H9 (cell line): ENCODE measurements around the gene LRRC39. TPM values are rescaled to one million over a fixed set of nuclear protein-coding genes. Genes with fewer than 3 reads are reported as not detected.

Experiments
- DNase-seq: peaks from one replicate; pipeline ENCODE4 v3.0.0-alpha.2; 2017
- H2AFZ ChIP-seq: one replicate; pipeline ENCODE4 v1.6.1; 2013; ENCODE audit warnings: mild to moderate bottlenecking, low read length, control low read depth, moderate library complexity
- H2AK5ac ChIP-seq: 2 replicates; pipeline ENCODE4 v1.6.1; 2013; ENCODE audit warnings: low read length, control low read depth, mixed read lengths; ENCODE audit not compliant: insufficient read length
- H2BK120ac ChIP-seq: one replicate; pipeline ENCODE4 v1.6.1; 2013; ENCODE audit warnings: low read depth, mild to moderate bottlenecking, low read length, control low read depth, inconsistent platforms; ENCODE audit not compliant: poor library complexity, severe bottlenecking
- H2BK12ac ChIP-seq: 2 replicates; pipeline ENCODE4 v1.6.1; 2013; ENCODE audit warnings: low read length, control low read depth, mixed read lengths, low read depth; ENCODE audit not compliant: insufficient read length
- H2BK15ac ChIP-seq: 2 replicates; pipeline ENCODE4 v1.6.1; 2013; ENCODE audit warnings: low read depth, low read length, control low read depth
- H2BK20ac ChIP-seq: one replicate; pipeline ENCODE4 v1.6.1; 2013; ENCODE audit warnings: low read depth, mild to moderate bottlenecking, low read length, control low read depth, inconsistent platforms; ENCODE audit not compliant: poor library complexity, severe bottlenecking
- H2BK5ac ChIP-seq: 2 replicates; pipeline ENCODE4 v1.6.1; 2013; ENCODE audit warnings: low read length, control low read depth, mixed read lengths; ENCODE audit not compliant: insufficient read length
- H3K14ac ChIP-seq: 2 replicates; pipeline ENCODE4 v1.6.1; 2013; ENCODE audit warnings: low read length, control low read depth; ENCODE audit not compliant: insufficient read depth
- H3K18ac ChIP-seq: 2 replicates; pipeline ENCODE4 v1.6.1; 2013; ENCODE audit warnings: low read depth, mild to moderate bottlenecking, mixed read lengths, low read length, control low read depth; ENCODE audit not compliant: insufficient read length
- H3K23ac ChIP-seq: 2 replicates; pipeline ENCODE4 v1.6.1; 2013; ENCODE audit warnings: low read length, control low read depth, mixed read lengths, low read depth; ENCODE audit not compliant: insufficient read length
- H3K23me2 ChIP-seq: 2 replicates; pipeline ENCODE4 v1.6.1; 2013; ENCODE audit warnings: low read depth, mild to moderate bottlenecking, mixed read lengths, low read length, control low read depth; ENCODE audit not compliant: insufficient read length, poor library complexity, severe bottlenecking
- H3K27ac ChIP-seq: 2 replicates; pipeline ENCODE4 v1.5.1; 2013; ENCODE audit warnings: low read length, control low read depth, mixed read lengths, low read depth; ENCODE audit not compliant: insufficient read length
- H3K27me3 ChIP-seq: 2 replicates; pipeline ENCODE4 v1.6.1; 2013; ENCODE audit warnings: low read length, control low read depth, inconsistent platforms; ENCODE audit not compliant: insufficient read depth
- H3K4ac ChIP-seq: 2 replicates; pipeline ENCODE4 v1.6.1; 2013; ENCODE audit warnings: low read depth, mild to moderate bottlenecking, control low read depth, inconsistent platforms, low read length, moderate library complexity
- H3K4me1 ChIP-seq: 2 replicates; pipeline ENCODE4 v1.6.1; 2013; ENCODE audit warnings: low read length, control low read depth, inconsistent platforms; ENCODE audit not compliant: insufficient read depth
- H3K4me2 ChIP-seq: 2 replicates; pipeline ENCODE4 v1.6.1; 2013; ENCODE audit warnings: low read length, control low read depth, mixed read lengths; ENCODE audit not compliant: insufficient read length, insufficient read depth
- H3K56ac ChIP-seq: 2 replicates; pipeline ENCODE4 v1.6.1; 2013; ENCODE audit warnings: low read depth, mild to moderate bottlenecking, mixed read lengths, low read length, control low read depth; ENCODE audit not compliant: insufficient read length
- H3K79me1 ChIP-seq: 2 replicates; pipeline ENCODE4 v1.6.1; 2013; ENCODE audit warnings: low read depth, mild to moderate bottlenecking, moderate library complexity, low read length, control low read depth, inconsistent platforms; ENCODE audit not compliant: insufficient read depth, poor library complexity, severe bottlenecking
- H3K79me2 ChIP-seq: 2 replicates; pipeline ENCODE4 v1.6.1; 2013; ENCODE audit warnings: low read length, control low read depth, inconsistent platforms; ENCODE audit not compliant: insufficient read depth
- H3K9ac ChIP-seq: 2 replicates; pipeline ENCODE4 v1.6.1; 2013; ENCODE audit warnings: low read length, control low read depth, mixed read lengths; ENCODE audit not compliant: insufficient read length; ENCODE audit errors: extremely low read depth
- H3K9me3 ChIP-seq: one replicate; pipeline ENCODE4 v1.6.1; 2013; ENCODE audit warnings: low read depth, low read length, inconsistent platforms; ENCODE audit not compliant: control insufficient read depth
- H3T11ph ChIP-seq: one replicate; pipeline ENCODE4 v1.6.1; 2013; ENCODE audit warnings: mild to moderate bottlenecking, low read length, control low read depth, inconsistent platforms
- H4K20me1 ChIP-seq: one replicate; pipeline ENCODE4 v1.6.1; 2013; ENCODE audit not compliant: control insufficient read depth, insufficient read length, insufficient read depth
- H4K5ac ChIP-seq: 2 replicates; pipeline ENCODE4 v1.6.1; 2013; ENCODE audit warnings: low read depth, mild to moderate bottlenecking, mixed read lengths, low read length, control low read depth; ENCODE audit not compliant: insufficient read length
- H4K8ac ChIP-seq: replicated peaks from 2 replicates; pipeline ENCODE4 v1.6.1; 2013; ENCODE audit warnings: low read length, control low read depth, mixed read lengths, low read depth; ENCODE audit not compliant: insufficient read length
- H4K91ac ChIP-seq: 2 replicates; pipeline ENCODE4 v1.6.1; 2013; ENCODE audit warnings: low read depth, mild to moderate bottlenecking, moderate library complexity, mixed read lengths, low read length, control low read depth; ENCODE audit not compliant: insufficient read length
- H3K27ac Mint-ChIP-seq, 3 experiments: 2 replicates in 2 of 3; 3 replicates in 1 of 3; pipeline ENCODE4 v1.8.0; 2020 to 2021; ENCODE audit warnings: mixed read lengths in 3 of 3, mild to moderate bottlenecking in 1 of 3, moderate library complexity in 1 of 3
- H3K27me3 Mint-ChIP-seq: 2 replicates; pipeline ENCODE4 v1.8.0; 2021; ENCODE audit warnings: low read depth, mild to moderate bottlenecking, moderate library complexity, mixed read lengths
- H3K36me3 Mint-ChIP-seq, 3 experiments: 2 replicates in 2 of 3; 3 replicates in 1 of 3; pipeline ENCODE4 v1.8.0; 2020 to 2021; ENCODE audit warnings: low read depth in 3 of 3, mixed read lengths in 3 of 3; ENCODE audit not compliant: insufficient read depth in 1 of 3
- H3K4me1 Mint-ChIP-seq, 2 experiments: 2 replicates each; pipeline ENCODE4 v1.8.0; 2020; ENCODE audit warnings: mixed read lengths in 2 of 2
- H3K4me3 Mint-ChIP-seq, 2 experiments: 2 replicates in 1 of 2; 3 replicates in 1 of 2; pipeline ENCODE4 v1.8.0; 2020 to 2021; ENCODE audit warnings: mild to moderate bottlenecking in 2 of 2, mixed read lengths in 2 of 2, moderate library complexity in 1 of 2
- H3K9me3 Mint-ChIP-seq, 2 experiments: 2 replicates in 1 of 2; 3 replicates in 1 of 2; pipeline ENCODE4 v1.8.0; 2020; ENCODE audit warnings: mild to moderate bottlenecking in 2 of 2, mixed read lengths in 2 of 2, moderate library complexity in 1 of 2
- WGBS: extraction: QIAGEN DNeasy Blood & Tissue Kit; methylation state at CpG from one replicate; pipeline ENCODE4 v1.1.7; 2013; ENCODE audit warnings: missing lambda C conversion rate, low lambda C conversion rate, mixed read lengths; ENCODE audit not compliant: insufficient read length; ENCODE audit errors: extremely low coverage; 5-methylcytosine and 5-hydroxymethylcytosine counted together
- total RNA-seq: library from RNA; stranded (reverse); gene quantifications from 2 replicates; pipeline ENCODE4 v1.2.1, GENCODE V29; 2021
- TF ChIP-seq, protein P1 (sequence below): fragments of 200-600 bp; sonication (generic); conservative IDR thresholded peaks from 3 replicates; pipeline ENCODE4 v1.8.0; 2021; ENCODE audit warnings: antibody characterized with exemption, mild to moderate bottlenecking

Gene LRRC39
- total RNA-seq, 1 experiment from 2014 or later: 0.37 TPM

DNA sequence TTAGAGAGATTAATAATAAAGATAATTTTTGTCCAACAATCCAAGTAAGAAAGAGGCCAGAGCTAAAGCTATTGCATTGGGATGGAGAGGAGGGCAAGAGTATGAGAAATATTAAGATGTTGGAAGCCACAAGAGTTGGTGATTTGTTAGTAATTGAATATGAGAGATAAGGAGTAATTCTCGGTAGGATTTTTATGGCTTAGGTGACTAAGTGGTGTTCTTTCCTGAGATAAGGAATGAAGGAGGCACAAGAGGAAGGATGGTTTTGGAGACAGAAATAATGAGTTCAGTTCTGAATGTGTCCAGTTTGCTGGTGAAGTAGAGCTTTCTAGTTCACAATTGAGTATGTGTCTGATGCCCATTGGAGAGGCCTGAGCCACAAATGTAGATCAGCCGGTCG is 35.7 kb downstream of the LRRC39 start:
- no peaks in the 10 kb centered on the region for H3K4me1 ChIP-seq
- no peak overlapping the region for H3K23ac ChIP-seq
- no peak overlapping the region for H4K8ac ChIP-seq
- H3T11ph ChIP-seq: no peak overlapping the region
- Mint-ChIP-seq H3K9me3 (no peaks in the 10 kb centered on the region), H3K4me3 (no peak overlapping the region), H3K4me1 (peaks cover 2% of the 10 kb centered on the region in 2 experiments; a peak in 2 of 4 replicates), H3K27me3 (no peaks in the 10 kb centered on the region), H3K27ac (no peak overlapping the region), H3K36me3 (peaks cover 8 to 65% (median 56%) of the 10 kb centered on the region in 3 experiments)
- no peak overlapping the region for H2AK5ac ChIP-seq
- TF ChIP-seq, protein P1, sequence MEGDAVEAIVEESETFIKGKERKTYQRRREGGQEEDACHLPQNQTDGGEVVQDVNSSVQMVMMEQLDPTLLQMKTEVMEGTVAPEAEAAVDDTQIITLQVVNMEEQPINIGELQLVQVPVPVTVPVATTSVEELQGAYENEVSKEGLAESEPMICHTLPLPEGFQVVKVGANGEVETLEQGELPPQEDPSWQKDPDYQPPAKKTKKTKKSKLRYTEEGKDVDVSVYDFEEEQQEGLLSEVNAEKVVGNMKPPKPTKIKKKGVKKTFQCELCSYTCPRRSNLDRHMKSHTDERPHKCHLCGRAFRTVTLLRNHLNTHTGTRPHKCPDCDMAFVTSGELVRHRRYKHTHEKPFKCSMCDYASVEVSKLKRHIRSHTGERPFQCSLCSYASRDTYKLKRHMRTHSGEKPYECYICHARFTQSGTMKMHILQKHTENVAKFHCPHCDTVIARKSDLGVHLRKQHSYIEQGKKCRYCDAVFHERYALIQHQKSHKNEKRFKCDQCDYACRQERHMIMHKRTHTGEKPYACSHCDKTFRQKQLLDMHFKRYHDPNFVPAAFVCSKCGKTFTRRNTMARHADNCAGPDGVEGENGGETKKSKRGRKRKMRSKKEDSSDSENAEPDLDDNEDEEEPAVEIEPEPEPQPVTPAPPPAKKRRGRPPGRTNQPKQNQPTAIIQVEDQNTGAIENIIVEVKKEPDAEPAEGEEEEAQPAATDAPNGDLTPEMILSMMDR: no peak
- H3K18ac ChIP-seq: no peak overlapping the region
- H2AFZ ChIP-seq: no peak overlapping the region
- H3K4ac ChIP-seq: no peak overlapping the region
- H3K9me3 ChIP-seq: no peaks in the 10 kb centered on the region
- no peaks in the 10 kb centered on the region for H4K20me1 ChIP-seq
- H3K14ac ChIP-seq: no peak overlapping the region
- no peak overlapping the region for H2BK12ac ChIP-seq
- H4K5ac ChIP-seq: no peak overlapping the region
- H3K79me1 ChIP-seq: no peaks in the 10 kb centered on the region
- no peaks in the 10 kb centered on the region for H3K79me2 ChIP-seq
- H2BK20ac ChIP-seq: no peak overlapping the region
- no peak overlapping the region for H3K9ac ChIP-seq
- WGBS: 100% methylated on average over 1 of the region's 3 CpGs
- no peak overlapping the region for H4K91ac ChIP-seq
- no peak overlapping the region for H2BK5ac ChIP-seq
- DNase-seq: no peak
- no peak overlapping the region for H3K56ac ChIP-seq
- no peak overlapping the region for H3K27ac ChIP-seq
- H2BK15ac ChIP-seq: no peak overlapping the region
- no peaks in the 10 kb centered on the region for H3K23me2 ChIP-seq
- no peak overlapping the region for H3K4me2 ChIP-seq
- no peak overlapping the region for H2BK120ac ChIP-seq
- no peaks in the 10 kb centered on the region for H3K27me3 ChIP-seq
